Activated CD4-positive, alpha-beta T cell treated with anti-CD3 and anti-CD28 coated beads, Interleukin-2, amount 10 ng/mL, durations not matched to agents 7 days and 5 days (primary cell): ENCODE data around the gene DAB2. TPM values are rescaled to one million over a fixed set of nuclear protein-coding genes. Genes with fewer than 3 reads are reported as not detected.

Source experiments
- CTCF ChIA-PET: fragments of 350-600 bp; sonication (Branson Sonifier 250); formaldehyde crosslinking; loops from one replicate; lab custom pipeline; 2021; ENCODE audit warnings: antibody characterized with exemption; lab: Charles Lee
- POLR2A ChIA-PET: fragments of 350-600 bp; sonication (Branson Sonifier 250); formaldehyde crosslinking; loops from one replicate; lab custom pipeline; 2021; ENCODE audit warnings: antibody characterized with exemption; lab: Charles Lee
- DNase-seq: peaks from one replicate; pipeline ENCODE4 v3.0.0-alpha.2; 2020
- H3K27ac Mint-ChIP-seq: one replicate; pipeline ENCODE4 v1.8.0; 2021; ENCODE audit warnings: mild to moderate bottlenecking, moderate library complexity, mixed read lengths
- H3K27me3 Mint-ChIP-seq: one replicate; pipeline ENCODE4 v1.8.0; 2021; ENCODE audit warnings: mixed read lengths
- H3K36me3 Mint-ChIP-seq: one replicate; pipeline ENCODE4 v1.8.0; 2021; ENCODE audit warnings: low read depth, mixed read lengths
- H3K4me1 Mint-ChIP-seq: one replicate; pipeline ENCODE4 v1.8.0; 2021; ENCODE audit warnings: mixed read lengths
- H3K4me3 Mint-ChIP-seq: one replicate; pipeline ENCODE4 v1.8.0; 2021; ENCODE audit warnings: mild to moderate bottlenecking, moderate library complexity, mixed read lengths
- H3K9me3 Mint-ChIP-seq: one replicate; pipeline ENCODE4 v1.8.0; 2021; ENCODE audit warnings: mixed read lengths
- total RNA-seq, 2 experiments: library from RNA; stranded (reverse); gene quantifications; one replicate each; pipeline ENCODE4 v1.2.3, GENCODE V29; 2021

DAB2 gene
- total RNA-seq, 2 experiments from 2014 or later = not detected

DNA sequence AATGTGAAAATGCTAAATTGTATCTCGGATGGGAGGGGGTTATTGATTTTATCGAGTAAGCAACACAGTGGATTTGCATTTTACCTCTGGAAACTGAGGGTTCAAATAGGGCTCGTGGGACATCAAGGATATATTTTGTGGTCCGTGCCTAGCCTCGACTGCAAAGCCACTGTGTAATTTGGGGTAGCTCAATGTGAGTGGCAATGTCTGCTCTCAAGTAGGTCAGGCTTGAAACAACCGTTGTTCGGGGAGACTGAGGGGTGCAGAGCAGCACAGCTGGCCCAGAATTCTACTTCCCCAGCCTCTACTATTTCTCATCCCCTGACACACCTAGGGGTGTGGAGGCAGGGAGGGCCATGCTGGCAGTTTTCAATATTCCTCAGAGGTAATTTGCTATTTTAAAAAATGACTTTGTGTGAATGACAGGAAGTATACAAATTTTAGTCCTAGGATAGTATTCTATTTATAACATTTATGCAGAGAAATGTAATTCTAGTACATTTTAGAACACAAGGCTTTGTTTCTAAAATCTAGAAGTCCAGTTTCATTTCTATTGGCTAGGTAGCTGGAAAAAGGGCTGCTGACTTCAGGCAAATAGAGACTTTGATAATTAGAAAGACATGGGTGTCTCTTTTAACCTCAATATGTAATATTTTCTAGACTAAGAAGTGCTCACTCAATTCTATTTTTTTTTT is 1.4 kb upstream of the DAB2 start:
- ChIA-PET POLR2A (no interaction called here), CTCF (no interaction called here)
- no peak for DNase-seq
- Mint-ChIP-seq H3K27me3 (peaks cover 49% of the 10 kb centered on the region), H3K4me1 (peaks cover 6% of the 10 kb centered on the region), H3K9me3 (no peaks in the 10 kb centered on the region), H3K4me3 (no peak overlapping the region), H3K36me3 (no peaks in the 10 kb centered on the region), H3K27ac (no peak overlapping the region)

GRCh38 chr5:39423331-39423751 is 1.4 kb downstream of the DAB2 start:
- Mint-ChIP-seq H3K4me3 (no peak overlapping the region), H3K36me3 (no peaks in the 10 kb centered on the region), H3K27me3 (peaks cover 47% of the 10 kb centered on the region), H3K4me1 (peaks cover 6% of the 10 kb centered on the region), H3K27ac (no peak overlapping the region), H3K9me3 (no peaks in the 10 kb centered on the region)
- CTCF ChIA-PET = interaction anchor here (0.8 to 1.1 kb wide), 2 partner anchors 9 to 206 kb away, joined by 3 to 5 read pairs; no protein-coding TSS in a partner anchor
- POLR2A ChIA-PET = interaction anchor here (0.6 kb wide), 1 partner anchor 133 kb away, joined by 4 read pairs; no protein-coding TSS in a partner anchor
- no peak for DNase-seq

DNA sequence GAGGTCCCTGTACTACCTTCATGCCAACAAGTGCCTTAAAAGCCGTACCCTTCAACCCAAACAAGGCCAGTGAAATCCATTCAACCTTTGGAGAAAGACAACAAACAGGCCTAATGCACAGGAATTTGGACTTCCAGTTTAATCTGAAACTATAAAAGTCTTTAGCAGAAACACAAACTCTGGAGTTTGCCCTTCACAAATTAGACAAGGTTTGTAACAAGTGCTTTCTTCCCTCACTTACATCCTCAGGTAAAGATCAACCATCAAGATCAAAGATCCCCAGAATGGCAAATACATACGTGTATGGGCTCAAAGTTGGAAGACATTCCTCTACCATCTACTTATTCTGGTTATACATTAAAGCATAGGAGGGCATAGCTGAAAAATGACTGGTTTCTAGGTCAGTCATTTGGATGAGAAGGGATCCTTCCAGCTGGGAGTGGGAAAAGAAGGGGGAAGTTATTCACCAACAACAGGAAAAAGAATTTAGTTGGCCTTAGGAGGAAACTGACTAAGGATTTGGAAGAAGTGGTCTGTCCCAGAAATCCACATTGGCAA is 2.0 kb downstream of the DAB2 start:
- H3K27ac Mint-ChIP-seq = no peak overlapping the region
- DNase-seq = no peak
- H3K27me3 Mint-ChIP-seq = peaks cover 45% of the 10 kb centered on the region
- H3K4me3 Mint-ChIP-seq = no peak overlapping the region
- ChIA-PET POLR2A (no interaction called here), CTCF (interaction anchor here (1.1 kb wide), 1 partner anchor 9 kb away, joined by 5 read pairs; no protein-coding TSS in a partner anchor)
- peaks cover 6% of the 10 kb centered on the region for H3K4me1 Mint-ChIP-seq
- no peaks in the 10 kb centered on the region for H3K9me3 Mint-ChIP-seq
- H3K36me3 Mint-ChIP-seq = no peaks in the 10 kb centered on the region

GRCh38 chr5:39422036-39422606 is 2.7 kb downstream of the DAB2 start:
- H3K4me3 Mint-ChIP-seq = no peak overlapping the region
- no peaks in the 10 kb centered on the region for H3K9me3 Mint-ChIP-seq
- H3K4me1 Mint-ChIP-seq = peaks cover 6% of the 10 kb centered on the region
- no peaks in the 10 kb centered on the region for H3K36me3 Mint-ChIP-seq
- no peak overlapping the region for H3K27ac Mint-ChIP-seq
- no peak for DNase-seq
- ChIA-PET CTCF (no interaction called here), POLR2A (no interaction called here)
- peaks cover 43% of the 10 kb centered on the region for H3K27me3 Mint-ChIP-seq

- Mint-ChIP-seq H3K27me3 (peaks cover 36% of the 10 kb centered on the region), H3K36me3 (no peaks in the 10 kb centered on the region), H3K4me1 (peaks cover 6% of the 10 kb centered on the region), H3K4me3 (no peak overlapping the region), H3K27ac (no peak overlapping the region), H3K9me3 (no peaks in the 10 kb centered on the region)
- ChIA-PET POLR2A (no interaction called here), CTCF (no interaction called here)
- no peak for DNase-seq
Measured at GRCh38 chr5:39420482-39421145, 4.2 kb downstream of the DAB2 start.

DNA sequence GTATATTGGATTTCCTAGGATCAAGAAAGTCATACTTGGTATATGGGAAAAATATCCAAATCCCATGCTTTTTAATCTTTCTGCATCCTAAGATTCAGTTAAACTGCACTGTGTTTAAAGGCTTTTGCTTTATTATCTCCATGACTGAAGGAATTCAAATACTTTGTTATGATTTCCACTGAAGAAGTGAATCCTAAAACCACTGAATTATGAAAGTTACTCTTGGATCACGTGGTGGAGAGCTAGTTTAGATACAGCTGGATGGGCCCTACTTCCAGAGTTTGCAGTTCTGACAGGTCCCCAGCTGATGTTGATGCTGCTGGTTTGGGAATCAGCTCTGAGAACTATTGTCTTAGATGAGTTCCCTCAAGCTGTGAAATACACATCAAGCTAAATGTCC is 5.0 kb downstream of the DAB2 start:
- no peak for DNase-seq
- Mint-ChIP-seq H3K4me1 (peaks cover 6% of the 10 kb centered on the region), H3K27ac (no peak overlapping the region), H3K9me3 (no peaks in the 10 kb centered on the region), H3K4me3 (no peak overlapping the region), H3K27me3 (peaks cover 28% of the 10 kb centered on the region), H3K36me3 (no peaks in the 10 kb centered on the region)
- ChIA-PET CTCF (no interaction called here), POLR2A (no interaction called here)

- Mint-ChIP-seq H3K36me3 (no peaks in the 10 kb centered on the region), H3K27ac (no peak overlapping the region), H3K4me3 (no peak overlapping the region), H3K9me3 (no peaks in the 10 kb centered on the region), H3K27me3 (peaks cover 12% of the 10 kb centered on the region), H3K4me1 (no peaks in the 10 kb centered on the region)
- no peak for DNase-seq
- POLR2A ChIA-PET = no interaction called here
- CTCF ChIA-PET = no interaction called here
Measured at GRCh38 chr5:39417979-39418378, 6.8 kb downstream of the DAB2 start.

DNA sequence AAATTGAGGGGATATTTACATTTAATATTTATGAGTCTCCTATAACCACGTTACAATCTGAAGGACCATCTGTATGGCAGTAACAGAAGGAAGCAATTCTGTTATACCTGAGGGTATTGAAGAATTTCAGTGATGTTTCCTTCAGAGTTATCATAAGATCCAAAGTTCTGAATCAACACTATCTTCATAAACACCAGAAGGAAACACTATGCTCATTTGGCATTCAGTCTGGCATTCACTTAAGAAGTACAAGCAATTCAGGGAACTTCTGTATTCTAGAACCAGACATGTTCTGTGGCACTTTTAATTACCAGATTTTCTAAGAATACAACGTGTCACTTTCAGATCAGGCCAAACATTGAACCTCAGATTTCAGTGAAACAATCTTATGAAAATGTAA is 9.6 kb downstream of the DAB2 start:
- H3K36me3 Mint-ChIP-seq = no peaks in the 10 kb centered on the region
- H3K27ac Mint-ChIP-seq = no peak overlapping the region
- ChIA-PET CTCF (interaction anchor here (1.8 kb wide), 1 partner anchor 10 kb away, joined by 6 read pairs; the partner anchor contains the start of gene DAB2), POLR2A (no interaction called here)
- H3K27me3 Mint-ChIP-seq = peaks cover 13% of the 10 kb centered on the region
- no peaks in the 10 kb centered on the region for H3K9me3 Mint-ChIP-seq
- H3K4me3 Mint-ChIP-seq = no peak overlapping the region
- no peaks in the 10 kb centered on the region for H3K4me1 Mint-ChIP-seq
- no peak for DNase-seq

GRCh38 chr5:39414426-39414825 is 10.4 kb downstream of the DAB2 start:
- H3K27me3 Mint-ChIP-seq = peaks cover 19% of the 10 kb centered on the region
- H3K36me3 Mint-ChIP-seq = no peaks in the 10 kb centered on the region
- ChIA-PET POLR2A (no interaction called here), CTCF (interaction anchor here (0.8 to 1.3 kb wide), 2 partner anchors 9 to 41 kb away, joined by 4 to 5 read pairs; no protein-coding TSS in a partner anchor)
- no peak overlapping the region for H3K27ac Mint-ChIP-seq
- H3K9me3 Mint-ChIP-seq = no peaks in the 10 kb centered on the region
- DNase-seq = no peak
- no peak overlapping the region for H3K4me3 Mint-ChIP-seq
- no peaks in the 10 kb centered on the region for H3K4me1 Mint-ChIP-seq

- no peaks in the 10 kb centered on the region for H3K36me3 Mint-ChIP-seq
- DNase-seq = no peak
- peaks cover 22% of the 10 kb centered on the region for H3K27me3 Mint-ChIP-seq
- H3K9me3 Mint-ChIP-seq = no peaks in the 10 kb centered on the region
- CTCF ChIA-PET = interaction anchor here (0.8 to 1.3 kb wide), 2 partner anchors 10 to 42 kb away, joined by 4 to 5 read pairs; no protein-coding TSS in a partner anchor
- POLR2A ChIA-PET = no interaction called here
- no peak overlapping the region for H3K27ac Mint-ChIP-seq
- no peak overlapping the region for H3K4me3 Mint-ChIP-seq
- H3K4me1 Mint-ChIP-seq = no peaks in the 10 kb centered on the region
Measured at GRCh38 chr5:39413771-39414170, 11.0 kb downstream of the DAB2 start.

DNA sequence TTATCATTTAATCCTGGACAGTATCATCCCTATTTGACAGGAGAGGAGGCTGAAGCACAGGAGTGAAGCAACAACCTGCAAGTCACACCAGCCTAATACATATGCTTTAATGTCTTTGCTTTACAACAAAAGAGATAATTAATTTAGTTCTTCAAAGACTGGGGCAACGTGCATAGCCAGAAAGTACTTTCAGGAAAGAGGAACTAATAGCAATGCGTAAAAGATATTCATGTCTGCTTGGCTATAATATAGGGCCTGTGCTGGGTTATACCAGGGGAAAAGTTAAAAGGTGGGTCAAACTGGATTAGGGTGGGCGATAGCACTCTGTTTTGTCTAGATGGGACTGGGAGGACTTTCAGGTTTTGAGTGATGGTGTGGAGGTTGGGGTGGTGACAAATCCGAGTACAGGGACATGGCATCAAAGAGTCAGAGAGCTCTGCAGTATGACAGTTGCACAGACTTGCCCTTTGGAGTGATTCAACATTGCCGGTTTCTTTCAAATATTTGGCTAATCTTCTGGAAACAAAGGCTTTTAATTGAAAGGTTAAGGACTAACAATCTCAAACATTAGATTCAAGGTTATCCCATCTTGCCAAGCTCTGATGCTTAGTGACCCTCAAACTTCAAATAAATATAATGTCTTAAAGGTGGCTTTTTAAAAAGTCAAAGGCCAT is 11.9 kb downstream of the DAB2 start:
- Mint-ChIP-seq H3K4me3 (no peak overlapping the region), H3K36me3 (no peaks in the 10 kb centered on the region), H3K9me3 (no peaks in the 10 kb centered on the region), H3K27ac (no peak overlapping the region), H3K27me3 (peaks cover 24% of the 10 kb centered on the region), H3K4me1 (no peaks in the 10 kb centered on the region)
- DNase-seq = no peak
- POLR2A ChIA-PET = no interaction called here
- CTCF ChIA-PET = no interaction called here

DNA sequence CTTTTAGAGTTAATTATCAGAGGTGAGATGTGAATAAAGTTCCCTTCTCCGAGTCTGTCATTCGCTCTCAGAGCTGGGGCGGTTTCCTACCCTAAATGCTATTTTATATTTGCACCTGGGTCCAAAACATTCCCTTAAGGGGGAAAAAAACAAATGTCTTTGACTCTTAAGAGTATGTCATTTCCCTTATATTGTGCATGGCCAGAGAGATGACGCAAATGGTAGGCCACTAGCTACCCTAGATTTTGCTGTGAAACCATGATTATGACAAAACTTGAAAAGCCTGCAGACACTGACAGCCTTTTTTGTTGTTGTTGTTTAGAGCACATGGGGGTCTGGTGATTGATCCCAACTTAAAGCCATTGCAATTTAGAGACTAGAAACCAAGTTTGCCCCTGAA is 12.8 kb downstream of the DAB2 start:
- H3K27ac Mint-ChIP-seq = no peak overlapping the region
- DNase-seq = no peak
- peaks cover 20% of the 10 kb centered on the region for H3K27me3 Mint-ChIP-seq
- no peaks in the 10 kb centered on the region for H3K4me1 Mint-ChIP-seq
- ChIA-PET CTCF (no interaction called here), POLR2A (no interaction called here)
- no peaks in the 10 kb centered on the region for H3K9me3 Mint-ChIP-seq
- no peaks in the 10 kb centered on the region for H3K36me3 Mint-ChIP-seq
- H3K4me3 Mint-ChIP-seq = no peak overlapping the region
